GM12878 (cell line): Measurements from ENCODE around the gene ENGASE. TPM values are rescaled to one million over a fixed set of nuclear protein-coding genes. Genes with fewer than 3 reads are reported as not detected.

Experiments
- ATAC-seq: fragments of 200-7000 bp; cut with Tn5 transposase; 3 replicates; pipeline ENCODE4 v1.9.1; 2020; ENCODE audit warnings: mild to moderate bottlenecking, moderate library complexity
- BruUV-seq: library from RNA; stranded (reverse); fragments of 400-500 nt; replicated peaks from 2 replicates; lab custom pipeline; 2021; lab: Mats Ljungman, UMichigan
- CTCF ChIA-PET: fragments of 300-600 bp; sonication (Branson Sonifier 250); formaldehyde crosslinking; extraction: SDS; loops from one replicate; lab custom pipeline; 2021; ENCODE audit warnings: inconsistent platforms; lab: Yijun Ruan, JAX
- POLR2A ChIA-PET: fragments of 350-600 bp; formaldehyde crosslinking; extraction: SDS; loops from one replicate; lab custom pipeline; 2021; ENCODE audit warnings: inconsistent platforms; lab: Charles Lee
- RAD21 ChIA-PET: fragments of 300-600 bp; sonication (Branson Sonifier 250); formaldehyde crosslinking; loops from one replicate; lab custom pipeline; 2023; ENCODE audit warnings: antibody characterized with exemption; ENCODE audit not compliant: unreplicated experiment; lab: Charles Lee
- SMC1A ChIA-PET: fragments of 300-600 bp; sonication (Branson Sonifier 250); formaldehyde crosslinking; loops from one replicate; lab custom pipeline; 2023; ENCODE audit not compliant: unreplicated experiment, uncharacterized antibody; lab: Charles Lee
- DNase-seq: peaks from one replicate; pipeline ENCODE4 v3.0.0-alpha.2; 2011; ENCODE audit warnings: low read depth, low spot score
- FAIRE-seq: peaks from 3 replicates; lab custom pipeline; 2011; peaks lifted over from hg19 to GRCh38; lab: Jason Lieb, UNC
- H2AFZ ChIP-seq: 2 replicates; pipeline ENCODE4 v1.6.0; 2011; ENCODE audit warnings: low read depth, low read length, control low read depth; ENCODE audit not compliant: control insufficient read depth
- H3K27ac ChIP-seq: 2 replicates; pipeline ENCODE4 v1.5.1; 2011; ENCODE audit warnings: control low read depth; ENCODE audit not compliant: control insufficient read depth, insufficient read depth
- H3K27me3 ChIP-seq, 2 experiments: replicated peaks in 1 of 2; 2 replicates each; pipeline versions ENCODE4 v1.6.0 to v1.6.1; 2011; ENCODE audit warnings: low read length in 1 of 2; ENCODE audit not compliant: control insufficient read depth in 2 of 2, insufficient read depth in 2 of 2
- H3K36me3 ChIP-seq, 2 experiments: 2 replicates each; pipeline ENCODE4 v1.5.1; 2011; ENCODE audit warnings: low read length in 1 of 2; ENCODE audit not compliant: control insufficient read depth in 2 of 2, insufficient read depth in 2 of 2
- H3K4me1 ChIP-seq: 2 replicates; pipeline ENCODE4 v1.6.1; 2011; ENCODE audit warnings: mild to moderate bottlenecking, low read length, moderate library complexity, mixed read lengths; ENCODE audit not compliant: control insufficient read depth, insufficient read depth
- H3K4me2 ChIP-seq: 2 replicates; pipeline ENCODE4 v1.6.0; 2011; ENCODE audit warnings: control low read depth; ENCODE audit not compliant: control insufficient read depth, insufficient read depth
- H3K4me3 ChIP-seq: fragments of 200-600 bp; sonication (generic); 2 replicates; pipeline ENCODE4 v1.5.1; 2016
- H3K79me2 ChIP-seq: 2 replicates; pipeline ENCODE4 v1.6.0; 2011; ENCODE audit warnings: low read length; ENCODE audit not compliant: control insufficient read depth, insufficient read depth
- H3K9ac ChIP-seq: 2 replicates; pipeline ENCODE4 v1.8.0; 2011; ENCODE audit warnings: low read length, control low read depth, mixed read lengths; ENCODE audit not compliant: control insufficient read depth, insufficient read depth
- H3K9me3 ChIP-seq: replicated peaks from 3 replicates; pipeline ENCODE4 v1.5.1; 2011; ENCODE audit warnings: mild to moderate bottlenecking, low read length; ENCODE audit not compliant: control insufficient read depth, insufficient read depth
- H4K20me1 ChIP-seq: 2 replicates; pipeline ENCODE4 v1.6.0; 2011; ENCODE audit not compliant: control insufficient read depth, insufficient read depth
- NR2F1 ChIP-seq: fragments of 450-650 bp; conservative IDR thresholded peaks from 2 replicates; pipeline ENCODE4 v1.6.1; 2017; ENCODE audit warnings: mild to moderate bottlenecking
- SIN3A ChIP-seq: IDR thresholded peaks from 2 replicates; pipeline ENCODE4 v1.6.1; 2012; ENCODE audit warnings: low read depth, low read length, improper control_type of control experiment
- SMARCA5 ChIP-seq: fragments of 450-650 bp; IDR thresholded peaks from 2 replicates; pipeline ENCODE4 v1.6.1; 2017; ENCODE audit warnings: mild to moderate bottlenecking
- ZNF622 ChIP-seq: fragments of 450-650 bp; IDR thresholded peaks from 2 replicates; pipeline ENCODE4 v1.6.1; 2017; ENCODE audit warnings: mild to moderate bottlenecking, inconsistent platforms
- WGBS: methylation state at CpG from one replicate; pipeline ENCODE4 v1.1.6; 2016; ENCODE audit warnings: low lambda C conversion rate; ENCODE audit not compliant: insufficient replicate concordance, insufficient coverage; ENCODE audit errors: missing lambda C conversion rate; 5-methylcytosine and 5-hydroxymethylcytosine counted together
- in situ Hi-C: fragments of 300-500 bp; cut with MboI; formaldehyde crosslinking; loops from 9 replicates; pipeline ENCODE4 v1.14.3; 2018; ENCODE audit warnings: mixed read lengths
- intact Hi-C: fragments of 100-400 bp; cut with micrococcal nuclease; formaldehyde crosslinking; loops from one replicate; pipeline ENCODE4 v1.14.2; 2022; ENCODE audit not compliant: unreplicated experiment
- polyA plus RNA-seq, 11 experiments: library from polyadenylated mRNA; depleted of rRNA in 4 of 11; unstranded in 6 of 11; stranded (reverse) in 5 of 11; fragments of >200 nt; fragmentation: Nextera tagmentation in 4 of 11; fragmentation: Illumina TruSeq in 1 of 11; extraction: Ambion mirVana in 4 of 11; extraction: Trizol in 1 of 11; gene quantifications; 1 replicate in 1 of 11; 2 replicates in 10 of 11; pipeline versions ENCODE4 v1.2.1 to v1.2.3, GENCODE V29; 2011 to 2016; ENCODE audit warnings: inconsistent platforms in 2 of 11, missing spikeins in 2 of 11, low read depth in 1 of 11
- total RNA-seq, 4 experiments: library from RNA; depleted of rRNA in 3 of 4; stranded (reverse); fragments of >200 nt in 3 of 4; fragmentation: Illumina TruSeq in 1 of 4; extraction: Trizol in 1 of 4; gene quantifications; 2 replicates each; pipeline versions ENCODE4 v1.2.1 to v1.2.3, GENCODE V29; 2013 to 2021
- TF ChIP-seq, protein P1 (sequence below): fragments of 450-650 bp; IDR thresholded peaks from 2 replicates; pipeline ENCODE4 v1.6.1; 2017; ENCODE audit warnings: mild to moderate bottlenecking

The ENGASE gene
- total and polyA plus RNA-seq, 10 of the 15 experiments (the other 5 are each of a cell fraction or from before 2014, with no cell fraction given) = 0.18 to 28.9 (median 10.5) TPM

DNA sequence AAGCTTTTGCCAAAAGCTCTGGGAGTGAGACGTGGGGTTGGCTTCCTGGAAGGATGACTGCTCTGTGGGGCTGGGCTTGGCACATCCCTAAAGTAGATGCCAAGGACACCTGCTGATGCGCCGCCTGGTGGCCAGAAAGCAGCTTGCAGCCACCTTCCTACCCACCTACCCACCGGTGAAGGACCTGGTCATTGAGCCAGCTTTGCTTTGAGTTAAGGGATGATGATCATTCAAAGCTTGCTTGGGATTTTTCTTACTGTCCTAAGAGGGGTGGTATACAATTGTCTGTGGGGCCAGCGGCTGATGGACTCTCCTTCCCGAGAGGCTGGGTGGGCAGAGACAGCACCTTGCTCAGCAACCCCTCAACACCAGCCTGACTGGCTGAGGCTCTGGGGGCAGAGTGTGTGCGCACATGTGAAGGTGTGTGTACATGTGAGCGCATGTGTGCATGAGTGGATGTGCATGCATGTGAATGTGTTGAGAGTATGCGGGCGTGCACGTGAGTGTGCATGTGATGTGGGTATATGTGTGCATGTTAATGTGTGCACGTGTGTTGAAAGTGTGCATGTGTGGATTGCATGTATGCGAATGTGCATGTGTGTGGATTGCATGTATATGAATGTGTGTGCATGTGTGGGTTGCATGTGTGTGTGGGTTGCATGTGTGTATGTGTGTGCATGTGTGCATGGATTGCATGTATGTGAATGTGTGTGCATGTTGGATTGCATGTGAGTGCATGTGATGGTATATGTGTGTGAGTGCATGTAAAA, 32.0 kb upstream of the ENGASE start (continued):
- no peak for TF ChIP-seq ZNF622

DNA sequence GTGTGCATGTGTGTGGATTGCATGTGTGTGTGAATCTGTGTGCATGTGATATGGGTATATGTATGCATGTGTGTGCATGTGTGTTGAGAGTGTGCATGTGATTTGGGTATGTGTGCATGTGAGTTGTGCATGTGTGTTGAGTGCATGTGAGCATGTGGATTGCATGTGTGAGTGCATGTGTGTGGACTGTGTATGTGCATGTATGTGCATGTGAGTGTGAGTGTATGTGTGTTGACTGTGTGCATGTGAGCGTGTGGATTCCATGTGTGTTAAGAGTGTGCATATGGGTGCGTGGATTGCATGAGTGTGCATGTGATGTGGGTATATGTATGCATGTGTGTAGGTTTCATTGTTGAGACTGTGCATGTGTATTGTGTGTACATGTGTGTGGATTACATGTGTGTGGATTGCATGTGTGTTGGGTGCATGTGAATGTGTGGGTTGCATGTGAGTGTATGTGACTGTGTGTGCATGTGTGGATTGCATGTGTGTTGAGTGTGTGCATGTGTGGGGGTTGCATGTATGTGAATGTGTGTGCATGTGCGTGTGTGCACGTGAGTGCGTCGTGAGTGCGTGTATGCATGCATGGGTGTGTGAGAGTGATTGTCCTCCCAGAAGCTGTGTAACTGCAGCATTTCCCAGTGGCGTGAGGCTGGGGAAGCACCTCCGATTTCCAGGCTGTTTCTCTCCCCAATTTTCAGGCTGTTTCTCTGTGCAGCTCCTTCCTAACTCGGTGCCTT, 31.3 kb upstream of the ENGASE start:
- TF ChIP-seq SMARCA5 = no peak
- no peak for TF ChIP-seq NR2F1
- no peak for TF ChIP-seq SIN3A
- TF ChIP-seq, protein P1, sequence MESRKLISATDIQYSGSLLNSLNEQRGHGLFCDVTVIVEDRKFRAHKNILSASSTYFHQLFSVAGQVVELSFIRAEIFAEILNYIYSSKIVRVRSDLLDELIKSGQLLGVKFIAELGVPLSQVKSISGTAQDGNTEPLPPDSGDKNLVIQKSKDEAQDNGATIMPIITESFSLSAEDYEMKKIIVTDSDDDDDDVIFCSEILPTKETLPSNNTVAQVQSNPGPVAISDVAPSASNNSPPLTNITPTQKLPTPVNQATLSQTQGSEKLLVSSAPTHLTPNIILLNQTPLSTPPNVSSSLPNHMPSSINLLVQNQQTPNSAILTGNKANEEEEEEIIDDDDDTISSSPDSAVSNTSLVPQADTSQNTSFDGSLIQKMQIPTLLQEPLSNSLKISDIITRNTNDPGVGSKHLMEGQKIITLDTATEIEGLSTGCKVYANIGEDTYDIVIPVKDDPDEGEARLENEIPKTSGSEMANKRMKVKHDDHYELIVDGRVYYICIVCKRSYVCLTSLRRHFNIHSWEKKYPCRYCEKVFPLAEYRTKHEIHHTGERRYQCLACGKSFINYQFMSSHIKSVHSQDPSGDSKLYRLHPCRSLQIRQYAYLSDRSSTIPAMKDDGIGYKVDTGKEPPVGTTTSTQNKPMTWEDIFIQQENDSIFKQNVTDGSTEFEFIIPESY = no peak
- TF ChIP-seq, all 136 proteins: peak for 0
- intact Hi-C loops = no loop called here
- WGBS = 44% methylated on average over 9 of the region's 10 CpGs

More for the DNA sequence above, 31.3 kb upstream of the ENGASE start:
- ChIA-PET POLR2A (no interaction called here), SMC1A (no interaction called here), CTCF (interaction anchor here (0.7 to 2.9 kb wide), 4 partner anchors 55 to 349 kb away, joined by 3 to 27 read pairs (median 4); partner anchors contain the start of gene LGALS3BP), RAD21 (no interaction called here)
- Histone ChIP-seq H2AFZ (no peak overlapping the region), H3K9me3 (no peaks in the 10 kb centered on the region), H3K36me3 (no peaks in the 10 kb centered on the region), H3K4me3 (no peak overlapping the region), H3K27ac (no peak overlapping the region), H3K27me3 (no peaks in the 10 kb centered on the region), H3K9ac (no peak overlapping the region), H4K20me1 (no peaks in the 10 kb centered on the region; the same call in 1 of the 2 replicates), H3K4me2 (no peak overlapping the region), H3K79me2 (no peaks in the 10 kb centered on the region), H3K4me1 (peaks cover 9% of the 10 kb centered on the region)
- ATAC-seq (no peak), DNase-seq (no peak), FAIRE-seq (no peak)
- no TSS peak for BruUV-seq
- in situ Hi-C loops = no loop called here
